OCI-LY1 (cell line): ENCODE data around the gene TUBA1B.

ENCODE experiments used
- H2AFZ ChIP-seq: fragments of 200-600 bp; sonication (generic), shearing (Covaris generic); 2 replicates; pipeline ENCODE4 v1.6.0; 2014; ENCODE audit warnings: antibody characterized with exemption, mild to moderate bottlenecking, low read length
- H3F3A ChIP-seq: fragments of 200-600 bp; sonication (generic), shearing (Covaris generic); 2 replicates; pipeline ENCODE4 v1.6.0; 2014; ENCODE audit warnings: mild to moderate bottlenecking, antibody characterized with exemption, low read length, moderate library complexity; ENCODE audit not compliant: insufficient read depth
- H3K27ac ChIP-seq: fragments of 200-600 bp; sonication (generic); 2 replicates; pipeline ENCODE4 v1.5.1; 2014; ENCODE audit warnings: low read length, mixed run types, mild to moderate bottlenecking, low read depth; ENCODE audit not compliant: poor library complexity, severe bottlenecking
- H3K27me3 ChIP-seq: fragments of 200-600 bp; sonication (generic); 2 replicates; pipeline ENCODE4 v1.6.0; 2014; ENCODE audit warnings: antibody characterized with exemption, mild to moderate bottlenecking, low read length, moderate library complexity; ENCODE audit not compliant: insufficient read depth
- H3K36me3 ChIP-seq: fragments of 200-600 bp; sonication (generic); 2 replicates; pipeline ENCODE4 v1.6.1; 2014; ENCODE audit warnings: mild to moderate bottlenecking, antibody characterized with exemption, low read length, moderate library complexity, mixed read lengths; ENCODE audit not compliant: insufficient read depth
- H3K4me1 ChIP-seq: fragments of 200-600 bp; sonication (generic); 2 replicates; pipeline ENCODE4 v1.5.1; 2014; ENCODE audit warnings: mild to moderate bottlenecking, low read length, moderate library complexity; ENCODE audit not compliant: insufficient read depth, severe bottlenecking
- H3K4me2 ChIP-seq: fragments of 200-600 bp; sonication (generic), shearing (Covaris generic); 2 replicates; pipeline ENCODE4 v1.6.1; 2014; ENCODE audit warnings: low read length
- H3K4me3 ChIP-seq: fragments of 200-600 bp; sonication (generic); 2 replicates; pipeline ENCODE4 v1.5.1; 2014; ENCODE audit warnings: low read length, low read depth, mild to moderate bottlenecking, mixed read lengths; ENCODE audit not compliant: poor library complexity, severe bottlenecking
- H3K79me2 ChIP-seq: fragments of 200-600 bp; shearing (Covaris generic); 2 replicates; pipeline ENCODE4 v1.6.1; 2016; ENCODE audit warnings: mixed run types, low read length, mixed read lengths; ENCODE audit not compliant: insufficient read depth
- H3K9ac ChIP-seq: fragments of 200-600 bp; sonication (generic), shearing (Covaris generic); 2 replicates; pipeline ENCODE4 v1.6.1; 2014; ENCODE audit warnings: mild to moderate bottlenecking, low read length, mixed read lengths
- H3K9me2 ChIP-seq: fragments of 200-600 bp; sonication (generic), shearing (Covaris generic); 2 replicates; pipeline ENCODE4 v1.6.1; 2014; ENCODE audit warnings: low read depth, mild to moderate bottlenecking, low read length, mixed read lengths
- H3K9me3 ChIP-seq: fragments of 200-600 bp; shearing (Covaris generic); 2 replicates; pipeline ENCODE4 v1.6.1; 2014; ENCODE audit warnings: low read length, mixed read lengths
- H4K20me1 ChIP-seq: fragments of 200-600 bp; sonication (generic), shearing (Covaris generic); 2 replicates; pipeline ENCODE4 v1.6.0; 2016; ENCODE audit warnings: mild to moderate bottlenecking, low read length; ENCODE audit not compliant: insufficient read depth
- CTCF ChIP-seq: fragments of 200-600 bp; sonication (generic), shearing (Covaris generic); IDR thresholded peaks from 2 replicates; pipeline ENCODE4 v1.5.1; 2017; ENCODE audit warnings: mild to moderate bottlenecking, antibody characterized with exemption, low read length, moderate library complexity, mixed read lengths
- EZH2 ChIP-seq: fragments of 200-600 bp; sonication (generic), shearing (Covaris generic); IDR thresholded peaks from 2 replicates; pipeline ENCODE4 v1.8.0; 2017; ENCODE audit warnings: borderline replicate concordance, mixed run types, mild to moderate bottlenecking, antibody characterized with exemption, low read length, moderate library complexity, mixed read lengths

Gene TUBA1B

GRCh38 chr12:49079793-49080192, 51.4 kb downstream of the TUBA1B start:
- H3K36me3 ChIP-seq, result no peaks in the 10 kb centered on the region
- no peaks in the 10 kb centered on the region for H3K9me2 ChIP-seq
- no peaks in the 10 kb centered on the region for H3F3A ChIP-seq
- H3K27me3 ChIP-seq, result no peaks in the 10 kb centered on the region; the same call in 1 of the 2 replicates
- no peak overlapping the region for H3K4me2 ChIP-seq
- no peaks in the 10 kb centered on the region for H3K79me2 ChIP-seq
- H2AFZ ChIP-seq, result no peak overlapping the region
- H3K4me1 ChIP-seq, result no peaks in the 10 kb centered on the region
- no peaks in the 10 kb centered on the region for H3K9me3 ChIP-seq
- no peak overlapping the region for H3K27ac ChIP-seq
- no peak overlapping the region for H3K4me3 ChIP-seq
- H3K9ac ChIP-seq, result no peak overlapping the region
- TF ChIP-seq EZH2 (no peak), CTCF (no peak)
- no peaks in the 10 kb centered on the region for H4K20me1 ChIP-seq
